Measurements from ENCODE around the gene OPN1LW.
"Not testable (repeated sequence)": the region's sequence is repeated elsewhere in the genome, so short reads cannot be mapped to it uniquely, and the experiment has no call there.

OPN1LW gene

DNA sequence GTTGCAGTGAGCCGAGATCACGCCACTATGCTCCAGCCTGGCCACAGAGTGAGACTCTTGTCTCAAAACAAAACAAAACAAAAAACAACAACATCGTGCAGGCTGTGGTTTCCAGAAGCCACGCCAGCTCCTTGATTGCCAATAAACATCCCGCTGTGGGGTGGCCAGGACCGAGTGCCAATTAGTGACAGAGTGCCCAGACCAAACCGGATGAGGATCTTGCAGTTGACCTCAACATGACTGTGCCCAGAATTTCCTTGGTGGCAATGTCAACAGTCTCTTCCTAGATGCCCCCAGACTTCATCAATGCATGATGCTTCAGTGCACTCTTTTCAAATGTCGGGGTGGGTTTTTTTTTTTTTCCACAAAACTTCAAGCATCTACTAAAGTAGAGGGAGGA is 39.8 kb downstream of the OPN1LW start:
- not testable (repeated sequence) for H2AK5ac ChIP-seq (ENCODE audit: low read depth, low read length); H3K79me1 ChIP-seq (ENCODE audit: low read depth, low read length); H2BK120ac ChIP-seq (ENCODE audit: low read depth, low read length); H2AFZ ChIP-seq (ENCODE audit: low read length); H3K4ac ChIP-seq (ENCODE audit: low read length); H3K27ac ChIP-seq (replicated peaks; ENCODE audit: low read length); H3K9ac ChIP-seq (ENCODE audit: low read depth, low read length, poor library complexity); H4K91ac ChIP-seq (ENCODE audit: low read depth, low read length, poor library complexity); H3K9me3 ChIP-seq (replicated peaks in 1 of 2; ENCODE audit: control insufficient read depth in 2 of 2, insufficient read depth in 1 of 2, low read depth in 1 of 2, low read length in 2 of 2); H2BK15ac ChIP-seq (ENCODE audit: low read length); H2BK12ac ChIP-seq (ENCODE audit: low read length); H3K4me3 ChIP-seq (ENCODE audit: low read length in 2 of 2); H3K27me3 ChIP-seq (ENCODE audit: control insufficient read depth in 3 of 3, insufficient read depth in 3 of 3, low read depth in 1 of 3, low read length in 3 of 3); H3K4me2 ChIP-seq (ENCODE audit: insufficient read depth, low read length, poor library complexity, severe bottlenecking); DNase-seq (ENCODE audit: low spot score); H3K14ac ChIP-seq (ENCODE audit: low read length); H4K8ac ChIP-seq (ENCODE audit: low read depth, low read length); H3K36me3 ChIP-seq (replicated peaks in 1 of 2; ENCODE audit: control insufficient read depth in 2 of 2, insufficient read depth in 2 of 2, low read length in 2 of 2); H3K23ac ChIP-seq (ENCODE audit: low read depth, low read length, poor library complexity); H3K4me1 ChIP-seq (ENCODE audit: control insufficient read depth in 2 of 2, insufficient read depth in 1 of 2, low read depth in 1 of 2, low read length in 2 of 2); H2BK5ac ChIP-seq (ENCODE audit: low read length); H3K18ac ChIP-seq (ENCODE audit: low read length)
- no CpG with 5 or more reads among the region's 8 CpGs for WGBS, 2 donors (ENCODE audit: extremely low coverage in 2 of 2, insufficient read length in 2 of 2, insufficient replicate concordance in 1 of 2)

DNA sequence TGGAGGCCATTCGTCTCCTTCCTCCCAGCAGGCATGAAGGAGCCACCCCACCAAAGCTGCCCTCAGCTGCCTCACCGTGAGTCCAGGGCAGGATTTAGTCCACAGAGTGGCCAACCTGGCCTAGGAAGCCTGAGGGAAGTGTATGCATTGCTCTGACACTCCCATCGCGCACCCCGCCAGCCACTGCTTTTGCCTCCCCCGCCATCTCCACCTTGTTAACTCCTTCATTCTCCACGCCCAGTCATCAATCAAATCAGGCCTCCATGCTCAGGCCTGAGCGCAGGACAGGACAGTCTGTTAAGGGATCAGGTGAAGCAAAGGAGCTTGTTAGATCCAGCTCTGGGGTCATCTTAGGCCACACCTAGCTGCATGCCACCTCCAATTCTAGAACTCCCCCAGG is 48.8 kb downstream of the OPN1LW start:
- H3K4me3 ChIP-seq (ENCODE audit: low read length in 2 of 2); H4K91ac ChIP-seq (ENCODE audit: low read depth, low read length, poor library complexity); H3K18ac ChIP-seq (ENCODE audit: low read length); H3K36me3 ChIP-seq (replicated peaks in 1 of 2; ENCODE audit: control insufficient read depth in 2 of 2, insufficient read depth in 2 of 2, low read length in 2 of 2); DNase-seq (ENCODE audit: low spot score); H3K4me2 ChIP-seq (ENCODE audit: insufficient read depth, low read length, poor library complexity, severe bottlenecking); H2AK5ac ChIP-seq (ENCODE audit: low read depth, low read length); H4K8ac ChIP-seq (ENCODE audit: low read depth, low read length); H3K9me3 ChIP-seq (replicated peaks in 1 of 2; ENCODE audit: control insufficient read depth in 2 of 2, insufficient read depth in 1 of 2, low read depth in 1 of 2, low read length in 2 of 2); H3K9ac ChIP-seq (ENCODE audit: low read depth, low read length, poor library complexity); H3K4ac ChIP-seq (ENCODE audit: low read length); H3K4me1 ChIP-seq (ENCODE audit: control insufficient read depth in 2 of 2, insufficient read depth in 1 of 2, low read depth in 1 of 2, low read length in 2 of 2); H3K14ac ChIP-seq (ENCODE audit: low read length); H2BK5ac ChIP-seq (ENCODE audit: low read length); H2BK12ac ChIP-seq (ENCODE audit: low read length); H2AFZ ChIP-seq (ENCODE audit: low read length); H3K23ac ChIP-seq (ENCODE audit: low read depth, low read length, poor library complexity); H2BK120ac ChIP-seq (ENCODE audit: low read depth, low read length); H3K27me3 ChIP-seq (ENCODE audit: control insufficient read depth in 3 of 3, insufficient read depth in 3 of 3, low read depth in 1 of 3, low read length in 3 of 3); H3K27ac ChIP-seq (replicated peaks; ENCODE audit: low read length); H3K79me1 ChIP-seq (ENCODE audit: low read depth, low read length); H2BK15ac ChIP-seq (ENCODE audit: low read length): not testable (repeated sequence)
- no CpG with 5 or more reads among the region's 8 CpGs for WGBS, 2 donors (ENCODE audit: extremely low coverage in 2 of 2, insufficient read length in 2 of 2, insufficient replicate concordance in 1 of 2)

DNA sequence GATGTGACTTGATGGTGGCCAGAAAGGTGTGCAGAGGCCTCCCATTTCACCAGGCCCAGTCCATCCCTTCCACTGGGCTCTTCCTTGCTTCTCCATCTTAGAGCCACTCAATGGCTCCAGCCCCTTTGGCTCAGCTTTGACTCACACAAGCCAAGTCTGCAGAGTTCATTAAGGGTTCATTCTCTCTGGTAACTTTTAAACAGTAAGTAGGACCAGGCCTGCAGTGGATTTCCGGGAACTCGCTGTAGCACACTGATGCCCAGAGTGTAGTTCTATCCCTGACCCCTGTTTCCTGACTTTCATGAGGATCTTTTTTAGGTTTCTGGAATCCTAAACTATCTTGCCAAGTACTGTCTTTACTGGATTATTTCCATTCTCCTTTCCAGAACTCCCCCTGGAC is 50.3 kb downstream of the OPN1LW start:
- no CpG with 5 or more reads among the region's 2 CpGs for WGBS, 2 donors (ENCODE audit: extremely low coverage in 2 of 2, insufficient read length in 2 of 2, insufficient replicate concordance in 1 of 2)
- not testable (repeated sequence) for H2BK5ac ChIP-seq (ENCODE audit: low read length); H3K23ac ChIP-seq (ENCODE audit: low read depth, low read length, poor library complexity)

DNA sequence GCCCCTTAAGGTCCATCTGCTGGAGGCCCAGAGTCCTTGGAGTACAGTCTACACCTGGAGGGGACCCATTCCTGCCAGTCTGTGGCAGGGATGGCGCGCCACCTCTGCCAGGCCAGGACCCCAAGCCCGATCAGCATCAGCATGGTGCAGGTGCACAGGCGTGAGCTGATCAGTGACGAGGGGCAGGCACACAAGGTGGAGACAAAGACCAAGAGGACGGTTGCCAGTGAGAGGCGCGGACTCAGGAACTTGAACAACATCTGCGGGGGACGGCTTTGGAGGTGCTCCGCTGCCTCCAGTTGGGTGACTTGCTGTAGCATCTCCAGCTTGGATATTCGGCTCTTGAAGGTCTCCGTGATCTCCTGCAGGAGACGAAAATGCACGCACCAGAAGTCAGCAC is 52.4 kb downstream of the OPN1LW start:
- not testable (repeated sequence) for H2AK5ac ChIP-seq (ENCODE audit: low read depth, low read length); H2BK15ac ChIP-seq (ENCODE audit: low read length); H3K9me3 ChIP-seq (replicated peaks in 1 of 2; ENCODE audit: control insufficient read depth in 2 of 2, insufficient read depth in 1 of 2, low read depth in 1 of 2, low read length in 2 of 2); H4K91ac ChIP-seq (ENCODE audit: low read depth, low read length, poor library complexity); H3K4me2 ChIP-seq (ENCODE audit: insufficient read depth, low read length, poor library complexity, severe bottlenecking); H3K4me3 ChIP-seq (ENCODE audit: low read length in 2 of 2); H2BK120ac ChIP-seq (ENCODE audit: low read depth, low read length); H2BK12ac ChIP-seq (ENCODE audit: low read length); H3K27ac ChIP-seq (replicated peaks; ENCODE audit: low read length); H3K36me3 ChIP-seq (replicated peaks in 1 of 2; ENCODE audit: control insufficient read depth in 2 of 2, insufficient read depth in 2 of 2, low read length in 2 of 2); H3K23ac ChIP-seq (ENCODE audit: low read depth, low read length, poor library complexity); H3K27me3 ChIP-seq (ENCODE audit: control insufficient read depth in 3 of 3, insufficient read depth in 3 of 3, low read depth in 1 of 3, low read length in 3 of 3); H3K4me1 ChIP-seq (ENCODE audit: control insufficient read depth in 2 of 2, insufficient read depth in 1 of 2, low read depth in 1 of 2, low read length in 2 of 2); H2AFZ ChIP-seq (ENCODE audit: low read length); DNase-seq (ENCODE audit: low spot score); H3K18ac ChIP-seq (ENCODE audit: low read length); H3K14ac ChIP-seq (ENCODE audit: low read length); H4K8ac ChIP-seq (ENCODE audit: low read depth, low read length); H3K4ac ChIP-seq (ENCODE audit: low read length); H2BK5ac ChIP-seq (ENCODE audit: low read length); H3K79me1 ChIP-seq (ENCODE audit: low read depth, low read length); H3K9ac ChIP-seq (ENCODE audit: low read depth, low read length, poor library complexity)
- no CpG with 5 or more reads among the region's 15 CpGs for whole genome bisulfite sequencing, 2 donors (ENCODE audit: extremely low coverage in 2 of 2, insufficient read length in 2 of 2, insufficient replicate concordance in 1 of 2)

More for the DNA sequence above, 50.3 kb downstream of the OPN1LW start:
- not testable (repeated sequence) for H4K91ac ChIP-seq (ENCODE audit: low read depth, low read length, poor library complexity); H3K18ac ChIP-seq (ENCODE audit: low read length); H3K27me3 ChIP-seq (ENCODE audit: control insufficient read depth in 3 of 3, insufficient read depth in 3 of 3, low read depth in 1 of 3, low read length in 3 of 3); H3K36me3 ChIP-seq (replicated peaks in 1 of 2; ENCODE audit: control insufficient read depth in 2 of 2, insufficient read depth in 2 of 2, low read length in 2 of 2); H2BK15ac ChIP-seq (ENCODE audit: low read length); H3K4me3 ChIP-seq (ENCODE audit: low read length in 2 of 2); H2BK120ac ChIP-seq (ENCODE audit: low read depth, low read length); H3K9ac ChIP-seq (ENCODE audit: low read depth, low read length, poor library complexity); H2AFZ ChIP-seq (ENCODE audit: low read length); H2BK12ac ChIP-seq (ENCODE audit: low read length); DNase-seq (ENCODE audit: low spot score); H3K14ac ChIP-seq (ENCODE audit: low read length); H2AK5ac ChIP-seq (ENCODE audit: low read depth, low read length); H3K4ac ChIP-seq (ENCODE audit: low read length); H3K79me1 ChIP-seq (ENCODE audit: low read depth, low read length); H4K8ac ChIP-seq (ENCODE audit: low read depth, low read length); H3K4me2 ChIP-seq (ENCODE audit: insufficient read depth, low read length, poor library complexity, severe bottlenecking); H3K9me3 ChIP-seq (replicated peaks in 1 of 2; ENCODE audit: control insufficient read depth in 2 of 2, insufficient read depth in 1 of 2, low read depth in 1 of 2, low read length in 2 of 2); H3K4me1 ChIP-seq (ENCODE audit: control insufficient read depth in 2 of 2, insufficient read depth in 1 of 2, low read depth in 1 of 2, low read length in 2 of 2); H3K27ac ChIP-seq (replicated peaks; ENCODE audit: low read length)
